HepG2 (cell line): ENCODE measurements around the gene TAF1B. TPM values are rescaled to one million over a fixed set of nuclear protein-coding genes. Genes with fewer than 3 reads are reported as not detected.

Experiments
- ATAC-seq: fragments of 200-7000 bp; cut with Tn5 transposase; 3 replicates; pipeline ENCODE4 v1.9.1; 2020; ENCODE audit warnings: mild to moderate bottlenecking, moderate library complexity
- BruUV-seq: library from RNA; stranded (reverse); fragments of 400-500 nt; replicated peaks from 2 replicates; lab custom pipeline; 2021; lab: Mats Ljungman, UMichigan
- CTCF ChIA-PET: fragments of 300-600 bp; formaldehyde crosslinking; extraction: SDS; loops from one replicate; lab custom pipeline; 2021; ENCODE audit warnings: low total read pairs, inconsistent platforms, low intra/inter-chr PET ratio; lab: Yijun Ruan, JAX
- POLR2A ChIA-PET: fragments of 350-600 bp; sonication (Branson Sonifier 250); formaldehyde crosslinking; loops from one replicate; lab custom pipeline; 2020; ENCODE audit warnings: antibody characterized with exemption, inconsistent platforms; lab: Yijun Ruan, JAX
- DNase-seq: peaks from one replicate; pipeline ENCODE4 v3.0.0-alpha.2; 2015; ENCODE audit warnings: low spot score
- FAIRE-seq: peaks from 3 replicates; lab custom pipeline; 2011; peaks lifted over from hg19 to GRCh38; lab: Jason Lieb, UNC
- H2AFZ ChIP-seq: one replicate; pipeline ENCODE4 v1.6.1; 2011; ENCODE audit warnings: low read length, inconsistent platforms
- H3K27ac ChIP-seq: fragments of 300-600 bp; 3 replicates; pipeline ENCODE4 v1.8.0; 2011; ENCODE audit warnings: mixed run types, mild to moderate bottlenecking, mixed read lengths, low read length, inconsistent platforms; ENCODE audit not compliant: insufficient read depth; ENCODE audit errors: extremely low read length
- H3K27me3 ChIP-seq, 2 experiments: fragments of 200-600 bp in 1 of 2; 2 replicates in 1 of 2; 3 replicates in 1 of 2; pipeline versions ENCODE4 v1.6.0 to v1.8.0; 2011; ENCODE audit warnings: low read length in 2 of 2, mild to moderate bottlenecking in 2 of 2, moderate library complexity in 2 of 2, inconsistent platforms in 1 of 2; ENCODE audit not compliant: insufficient read depth in 2 of 2, control insufficient read depth in 1 of 2
- H3K36me3 ChIP-seq, 2 experiments: fragments of 200-600 bp in 1 of 2; replicated peaks in 1 of 2; 2 replicates in 1 of 2; 3 replicates in 1 of 2; pipeline versions ENCODE4 v1.5.1 to v1.8.0; 2011; ENCODE audit warnings: low read length in 2 of 2, inconsistent platforms in 1 of 2; ENCODE audit not compliant: insufficient read depth in 2 of 2, control insufficient read depth in 1 of 2
- H3K4me1 ChIP-seq: 2 replicates; pipeline ENCODE4 v1.5.1; 2012; ENCODE audit warnings: low read length, inconsistent platforms; ENCODE audit not compliant: insufficient read depth
- H3K4me2 ChIP-seq: 2 replicates; pipeline ENCODE4 v1.6.0; 2011; ENCODE audit warnings: low read depth, low read length, inconsistent platforms
- H3K4me3 ChIP-seq, 3 experiments: fragments of 200-600 bp in 1 of 3; sonication (generic), shearing (Covaris generic) in 1 of 3; replicated peaks in 1 of 3; 2 replicates each; pipeline ENCODE4 v1.5.1; 2011 to 2016; ENCODE audit warnings: low read length in 3 of 3, inconsistent platforms in 2 of 3, low read depth in 2 of 3, mild to moderate bottlenecking in 2 of 3, control low read depth in 1 of 3, mixed read lengths in 1 of 3; ENCODE audit not compliant: insufficient read depth in 1 of 3
- H3K79me2 ChIP-seq: one replicate; pipeline ENCODE4 v1.6.1; 2011; ENCODE audit warnings: low read length, inconsistent platforms; ENCODE audit not compliant: insufficient read depth
- H3K9ac ChIP-seq: 2 replicates; pipeline ENCODE4 v1.6.0; 2011; ENCODE audit warnings: mild to moderate bottlenecking, low read depth, low read length, inconsistent platforms; ENCODE audit not compliant: insufficient read depth
- H3K9me3 ChIP-seq: 2 replicates; pipeline ENCODE4 v1.5.1; 2012; ENCODE audit warnings: mild to moderate bottlenecking, low read length
- H4K20me1 ChIP-seq: 2 replicates; pipeline ENCODE4 v1.6.0; 2011; ENCODE audit warnings: inconsistent platforms, mild to moderate bottlenecking, low read length, moderate library complexity; ENCODE audit not compliant: insufficient read depth
- DPF2 ChIP-seq: sonication (generic); formaldehyde crosslinking; IDR thresholded peaks from 2 replicates; pipeline ENCODE4 v1.4.0; 2020; ENCODE audit warnings: mild to moderate bottlenecking, low read depth, missing genetic modification reagents, borderline replicate concordance
- FIP1L1 ChIP-seq: fragments of 200-400 bp; formaldehyde crosslinking; IDR thresholded peaks from 2 replicates; pipeline ENCODE4 v1.6.1; 2018; ENCODE audit warnings: low read depth, mild to moderate bottlenecking, low read length, moderate library complexity, borderline replicate concordance; ENCODE audit not compliant: insufficient read depth
- GABPA ChIP-seq, 2 experiments: IDR thresholded peaks; 2 replicates each; pipeline ENCODE4 v1.6.1; 2011 to 2016; ENCODE audit warnings: low read depth in 2 of 2, low read length in 1 of 2, missing biosample characterization in 1 of 2, missing genetic modification characterization in 1 of 2
- MAFF ChIP-seq: IDR thresholded peaks from 2 replicates; pipeline ENCODE4 v1.6.1; 2011; ENCODE audit warnings: low read depth, low read length, improper control_type of control experiment
- MAFK ChIP-seq, 2 experiments: IDR thresholded peaks in 1 of 2; conservative IDR thresholded peaks in 1 of 2; 2 replicates each; pipeline ENCODE4 v1.6.1; 2011; ENCODE audit warnings: improper control_type of control experiment in 2 of 2, low read length in 2 of 2
- TOE1 ChIP-seq: sonication (generic); formaldehyde crosslinking; IDR thresholded peaks from 2 replicates; pipeline ENCODE4 v1.4.0; 2020; ENCODE audit warnings: mild to moderate bottlenecking, missing genetic modification reagents
- ZBTB8A ChIP-seq: sonication (generic); formaldehyde crosslinking; IDR thresholded peaks from 2 replicates; pipeline ENCODE4 v1.4.0; 2020; ENCODE audit warnings: mild to moderate bottlenecking, low read depth, missing genetic modification reagents, borderline replicate concordance
- ZFAT ChIP-seq: sonication (generic); formaldehyde crosslinking; conservative IDR thresholded peaks from 2 replicates; pipeline ENCODE4 v1.8.1; 2023; ENCODE audit warnings: missing genetic modification reagents, inconsistent platforms
- ZFYVE20 ChIP-seq: sonication (generic); formaldehyde crosslinking; IDR thresholded peaks from 2 replicates; pipeline ENCODE4 v1.8.0; 2023; ENCODE audit warnings: low read depth, mild to moderate bottlenecking, moderate library complexity, missing genetic modification reagents, borderline replicate concordance
- ZNF264 ChIP-seq: sonication (generic); formaldehyde crosslinking; IDR thresholded peaks from 2 replicates; pipeline ENCODE4 v1.4.0; 2020; ENCODE audit warnings: missing genetic modification reagents
- ZNF441 ChIP-seq: sonication (generic); formaldehyde crosslinking; IDR thresholded peaks from 2 replicates; pipeline ENCODE4 v1.7.0; 2021; ENCODE audit warnings: missing genetic modification reagents, borderline replicate concordance
- ZNF580 ChIP-seq: IDR thresholded peaks from 2 replicates; pipeline ENCODE4 v1.6.1; 2016; ENCODE audit warnings: low read depth, borderline replicate concordance
- ZNF792 ChIP-seq: IDR thresholded peaks from 2 replicates; pipeline ENCODE4 v1.6.1; 2016
- WGBS: methylation state at CpG from one replicate; pipeline ENCODE4 v1.1.6; 2017; ENCODE audit warnings: low lambda C conversion rate; 5-methylcytosine and 5-hydroxymethylcytosine counted together
- in situ Hi-C: cut with HindIII; loops from 2 replicates; pipeline ENCODE4 v1.10.0; 2017; ENCODE audit warnings: low pct_unique_long_range_greater_than_20kb; ENCODE audit not compliant: extremely low pct_ligation_motif_present
- intact Hi-C: fragments of 100-400 bp; cut with micrococcal nuclease; formaldehyde crosslinking; loops from one replicate; pipeline ENCODE4 v1.10.0; 2022; ENCODE audit not compliant: unreplicated experiment
- polyA plus RNA-seq, 8 experiments: library from polyadenylated mRNA; depleted of rRNA in 3 of 8; stranded (reverse) in 7 of 8; unstranded in 1 of 8; fragments of >200 nt; fragmentation: Illumina TruSeq in 4 of 8; extraction: Trizol in 4 of 8; gene quantifications; 2 replicates each; pipeline versions ENCODE4 v1.2.1 to v1.2.3, GENCODE V29; 2011 to 2016; ENCODE audit warnings: low read depth in 4 of 8, missing spikeins in 1 of 8, mixed read lengths in 1 of 8; ENCODE audit not compliant: insufficient read depth in 1 of 8
- total RNA-seq, 5 experiments: library from RNA; depleted of rRNA; stranded (reverse); fragments of >200 nt; fragmentation: Illumina TruSeq; extraction: Trizol; gene quantifications; 2 replicates each; pipeline ENCODE4 v1.2.3, GENCODE V29; 2016; ENCODE audit warnings: low read depth in 1 of 5
- TF ChIP-seq, protein P1 (sequence below): sonication (generic); formaldehyde crosslinking; IDR thresholded peaks from 2 replicates; pipeline ENCODE4 v1.5.0; 2020; ENCODE audit warnings: missing genetic modification reagents, mild to moderate bottlenecking, borderline replicate concordance
- TF ChIP-seq, protein P2 (sequence below): sonication (generic); formaldehyde crosslinking; IDR thresholded peaks from 2 replicates; pipeline ENCODE4 v1.5.1; 2020; ENCODE audit warnings: missing genetic modification reagents, mild to moderate bottlenecking, borderline replicate concordance

TAF1B gene
- total and polyA plus RNA-seq, 2 of the 13 experiments (the other 11 are each of a cell fraction or from before 2014, with no cell fraction given) = 13.3 to 27.7 TPM

GRCh38 chr2:9847140-9847539, 3.9 kb downstream of the TAF1B start:
- H3K9ac ChIP-seq = no peak overlapping the region
- no peak overlapping the region for H2AFZ ChIP-seq
- 95% methylated on average over 4 of the region's 4 CpGs for WGBS
- in situ Hi-C loops = no loop called here
- no peaks in the 10 kb centered on the region for H3K9me3 ChIP-seq
- no peaks in the 10 kb centered on the region; the same call in 1 of the 2 replicates for H4K20me1 ChIP-seq
- H3K79me2 ChIP-seq = peaks cover 38% of the 10 kb centered on the region
- DNase-seq (no peak), FAIRE-seq (no peak), ATAC-seq (no peak)
- H3K36me3 ChIP-seq = peaks cover 9 to 39% of the 10 kb centered on the region in 2 experiments
- H3K4me1 ChIP-seq = peaks cover 39% of the 10 kb centered on the region
- no peak overlapping the region for H3K27ac ChIP-seq
- no peak overlapping the region for H3K4me2 ChIP-seq
- no TSS peak for BruUV-seq
- ChIA-PET POLR2A (no interaction called here), CTCF (no interaction called here)
- H3K27me3 ChIP-seq = no peaks in the 10 kb centered on the region; a peak in 1 of 5 replicates
- intact Hi-C loops = no loop called here
- TF ChIP-seq DPF2 (CRISPR knock-in tag) = no peak
- no peak overlapping the region for H3K4me3 ChIP-seq

GRCh38 chr2:9852881-9853280, 9.6 kb downstream of the TAF1B start:
- DNase-seq (no peak), FAIRE-seq (no peak), ATAC-seq (no peak)
- CTCF ChIA-PET = no interaction called here
- Histone ChIP-seq H3K4me2 (no peak overlapping the region), H3K4me1 (peaks cover 5% of the 10 kb centered on the region; the same call in 1 of the 2 replicates), H4K20me1 (no peaks in the 10 kb centered on the region), H3K9ac (no peak overlapping the region), H3K27ac (no peak overlapping the region), H3K4me3 (no peak overlapping the region), H3K9me3 (peaks cover 11% of the 10 kb centered on the region; the same call in 1 of the 2 replicates), H3K79me2 (peaks cover 3% of the 10 kb centered on the region), H3K27me3 (no peaks in the 10 kb centered on the region), H2AFZ (no peak overlapping the region), H3K36me3 (peaks cover 20 to 76% of the 10 kb centered on the region in 2 experiments)
- intact Hi-C loops = no loop called here
- POLR2A ChIA-PET = interaction anchor here (1.0 kb wide), 1 partner anchor 9 kb away, joined by 4 read pairs; the partner anchor contains the start of gene TAF1B
- in situ Hi-C loops = no loop called here
- TF ChIP-seq ZFYVE20 (no peak), GABPA (IDR thresholded peaks at IDR 0.05; ENCODE audit: low read depth, low read length) (no peak), GABPA (CRISPR knock-in tag; IDR thresholded peaks at IDR 0.05; ENCODE audit: low read depth) (no peak), TOE1 (no peak), ZBTB8A (CRISPR knock-in tag) (no peak), ZNF264 (no peak), MAFK (conservative IDR thresholded peaks at IDR 0.05 in 1 of 2, IDR thresholded peaks at IDR 0.05 in 1 of 2; ENCODE audit: low read length in 2 of 2) (peak in 1 of 2 experiments; percentile 75; a peak in 3 of 4 replicates), ZNF580 (CRISPR knock-in tag) (no peak), FIP1L1 (no peak), ZNF792 (no peak), ZNF441 (CRISPR knock-in tag) (no peak), MAFF (0 out of 2 replicates have a peak, but pooled peaks have one; percentile 43), ZFAT (CRISPR knock-in tag) (no peak)
- TF ChIP-seq, protein P1, sequence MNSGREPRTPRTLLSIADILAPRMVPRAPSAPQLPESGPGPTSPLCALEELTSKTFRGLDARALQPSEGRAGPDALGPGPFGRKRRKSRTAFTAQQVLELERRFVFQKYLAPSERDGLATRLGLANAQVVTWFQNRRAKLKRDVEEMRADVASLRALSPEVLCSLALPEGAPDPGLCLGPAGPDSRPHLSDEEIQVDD = no peak
- TF ChIP-seq, protein P2, sequence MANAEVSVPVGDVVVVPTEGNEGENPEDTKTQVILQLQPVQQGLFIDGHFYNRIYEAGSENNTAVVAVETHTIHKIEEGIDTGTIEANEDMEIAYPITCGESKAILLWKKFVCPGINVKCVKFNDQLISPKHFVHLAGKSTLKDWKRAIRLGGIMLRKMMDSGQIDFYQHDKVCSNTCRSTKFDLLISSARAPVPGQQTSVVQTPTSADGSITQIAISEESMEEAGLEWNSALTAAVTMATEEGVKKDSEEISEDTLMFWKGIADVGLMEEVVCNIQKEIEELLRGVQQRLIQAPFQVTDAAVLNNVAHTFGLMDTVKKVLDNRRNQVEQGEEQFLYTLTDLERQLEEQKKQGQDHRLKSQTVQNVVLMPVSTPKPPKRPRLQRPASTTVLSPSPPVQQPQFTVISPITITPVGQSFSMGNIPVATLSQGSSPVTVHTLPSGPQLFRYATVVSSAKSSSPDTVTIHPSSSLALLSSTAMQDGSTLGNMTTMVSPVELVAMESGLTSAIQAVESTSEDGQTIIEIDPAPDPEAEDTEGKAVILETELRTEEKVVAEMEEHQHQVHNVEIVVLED (CRISPR knock-in tag) = no peak
- no TSS peak for BruUV-seq
- 98% methylated on average over 2 of the region's 2 CpGs for WGBS
